HepG2 (cell line): ENCODE data around the gene VPS4A. TPM values are rescaled to one million over a fixed set of nuclear protein-coding genes. Genes with fewer than 3 reads are reported as not detected.
"Not testable (repeated sequence)": the region's sequence is repeated elsewhere in the genome, so short reads cannot be mapped to it uniquely, and the experiment has no call there.

Source experiments
- ATAC-seq: fragments of 200-7000 bp; cut with Tn5 transposase; 3 replicates; pipeline ENCODE4 v1.9.1; 2020; ENCODE audit warnings: mild to moderate bottlenecking, moderate library complexity
- BruUV-seq: library from RNA; stranded (reverse); fragments of 400-500 nt; replicated peaks from 2 replicates; lab custom pipeline; 2021; lab: Mats Ljungman, UMichigan
- CTCF ChIA-PET: fragments of 300-600 bp; formaldehyde crosslinking; extraction: SDS; loops from one replicate; lab custom pipeline; 2021; ENCODE audit warnings: low total read pairs, inconsistent platforms, low intra/inter-chr PET ratio; lab: Yijun Ruan, JAX
- POLR2A ChIA-PET: fragments of 350-600 bp; sonication (Branson Sonifier 250); formaldehyde crosslinking; loops from one replicate; lab custom pipeline; 2020; ENCODE audit warnings: antibody characterized with exemption, inconsistent platforms; lab: Yijun Ruan, JAX
- DNase-seq: peaks from one replicate; pipeline ENCODE4 v3.0.0-alpha.2; 2015; ENCODE audit warnings: low spot score
- FAIRE-seq: peaks from 3 replicates; lab custom pipeline; 2011; peaks lifted over from hg19 to GRCh38; lab: Jason Lieb, UNC
- H2AFZ ChIP-seq: one replicate; pipeline ENCODE4 v1.6.1; 2011; ENCODE audit warnings: low read length, inconsistent platforms
- H3K27ac ChIP-seq: fragments of 300-600 bp; 3 replicates; pipeline ENCODE4 v1.8.0; 2011; ENCODE audit warnings: mixed run types, mild to moderate bottlenecking, mixed read lengths, low read length, inconsistent platforms; ENCODE audit not compliant: insufficient read depth; ENCODE audit errors: extremely low read length
- H3K27me3 ChIP-seq, 2 experiments: fragments of 200-600 bp in 1 of 2; 2 replicates in 1 of 2; 3 replicates in 1 of 2; pipeline versions ENCODE4 v1.6.0 to v1.8.0; 2011; ENCODE audit warnings: low read length in 2 of 2, mild to moderate bottlenecking in 2 of 2, moderate library complexity in 2 of 2, inconsistent platforms in 1 of 2; ENCODE audit not compliant: insufficient read depth in 2 of 2, control insufficient read depth in 1 of 2
- H3K36me3 ChIP-seq, 2 experiments: fragments of 200-600 bp in 1 of 2; replicated peaks in 1 of 2; 2 replicates in 1 of 2; 3 replicates in 1 of 2; pipeline versions ENCODE4 v1.5.1 to v1.8.0; 2011; ENCODE audit warnings: low read length in 2 of 2, inconsistent platforms in 1 of 2; ENCODE audit not compliant: insufficient read depth in 2 of 2, control insufficient read depth in 1 of 2
- H3K4me1 ChIP-seq: 2 replicates; pipeline ENCODE4 v1.5.1; 2012; ENCODE audit warnings: low read length, inconsistent platforms; ENCODE audit not compliant: insufficient read depth
- H3K4me2 ChIP-seq: 2 replicates; pipeline ENCODE4 v1.6.0; 2011; ENCODE audit warnings: low read depth, low read length, inconsistent platforms
- H3K4me3 ChIP-seq, 3 experiments: fragments of 200-600 bp in 1 of 3; sonication (generic), shearing (Covaris generic) in 1 of 3; replicated peaks in 1 of 3; 2 replicates each; pipeline ENCODE4 v1.5.1; 2011 to 2016; ENCODE audit warnings: low read length in 3 of 3, inconsistent platforms in 2 of 3, low read depth in 2 of 3, mild to moderate bottlenecking in 2 of 3, control low read depth in 1 of 3, mixed read lengths in 1 of 3; ENCODE audit not compliant: insufficient read depth in 1 of 3
- H3K79me2 ChIP-seq: one replicate; pipeline ENCODE4 v1.6.1; 2011; ENCODE audit warnings: low read length, inconsistent platforms; ENCODE audit not compliant: insufficient read depth
- H3K9ac ChIP-seq: 2 replicates; pipeline ENCODE4 v1.6.0; 2011; ENCODE audit warnings: mild to moderate bottlenecking, low read depth, low read length, inconsistent platforms; ENCODE audit not compliant: insufficient read depth
- H3K9me3 ChIP-seq: 2 replicates; pipeline ENCODE4 v1.5.1; 2012; ENCODE audit warnings: mild to moderate bottlenecking, low read length
- H4K20me1 ChIP-seq: 2 replicates; pipeline ENCODE4 v1.6.0; 2011; ENCODE audit warnings: inconsistent platforms, mild to moderate bottlenecking, low read length, moderate library complexity; ENCODE audit not compliant: insufficient read depth
- ARID2 ChIP-seq: sonication (generic); formaldehyde crosslinking; IDR thresholded peaks from 2 replicates; pipeline ENCODE4 v1.8.1; 2022; ENCODE audit warnings: mild to moderate bottlenecking, missing genetic modification reagents, borderline replicate concordance
- FLYWCH1 ChIP-seq: sonication (generic); formaldehyde crosslinking; IDR thresholded peaks from 2 replicates; pipeline ENCODE4 v1.8.1; 2023; ENCODE audit warnings: mild to moderate bottlenecking, missing genetic modification reagents
- RXRA ChIP-seq: sonication (generic); formaldehyde crosslinking; IDR thresholded peaks from 2 replicates; pipeline ENCODE4 v1.5.1; 2020; ENCODE audit warnings: missing genetic modification reagents
- ZFX ChIP-seq: sonication (generic); formaldehyde crosslinking; IDR thresholded peaks from 2 replicates; pipeline ENCODE4 v1.4.0; 2020; ENCODE audit warnings: mild to moderate bottlenecking, low read depth, missing genetic modification reagents, moderate library complexity
- ZNF180 ChIP-seq: sonication (generic); formaldehyde crosslinking; IDR thresholded peaks from 2 replicates; pipeline ENCODE4 v1.4.0; 2020; ENCODE audit warnings: low read depth, missing genetic modification reagents, borderline replicate concordance
- ZNF317 ChIP-seq: sonication (generic); formaldehyde crosslinking; IDR thresholded peaks from 2 replicates; pipeline ENCODE4 v1.5.0; 2020; ENCODE audit warnings: mild to moderate bottlenecking, missing genetic modification reagents
- ZNF629 ChIP-seq: sonication (generic); formaldehyde crosslinking; conservative IDR thresholded peaks from 2 replicates; pipeline ENCODE4 v1.5.0; 2020; ENCODE audit warnings: missing genetic modification reagents
- WGBS: methylation state at CpG from one replicate; pipeline ENCODE4 v1.1.6; 2017; ENCODE audit warnings: low lambda C conversion rate; 5-methylcytosine and 5-hydroxymethylcytosine counted together
- in situ Hi-C: cut with HindIII; loops from 2 replicates; pipeline ENCODE4 v1.10.0; 2017; ENCODE audit warnings: low pct_unique_long_range_greater_than_20kb; ENCODE audit not compliant: extremely low pct_ligation_motif_present
- intact Hi-C: fragments of 100-400 bp; cut with micrococcal nuclease; formaldehyde crosslinking; loops from one replicate; pipeline ENCODE4 v1.10.0; 2022; ENCODE audit not compliant: unreplicated experiment
- polyA plus RNA-seq, 8 experiments: library from polyadenylated mRNA; depleted of rRNA in 3 of 8; stranded (reverse) in 7 of 8; unstranded in 1 of 8; fragments of >200 nt; fragmentation: Illumina TruSeq in 4 of 8; extraction: Trizol in 4 of 8; gene quantifications; 2 replicates each; pipeline versions ENCODE4 v1.2.1 to v1.2.3, GENCODE V29; 2011 to 2016; ENCODE audit warnings: low read depth in 4 of 8, missing spikeins in 1 of 8, mixed read lengths in 1 of 8; ENCODE audit not compliant: insufficient read depth in 1 of 8
- total RNA-seq, 5 experiments: library from RNA; depleted of rRNA; stranded (reverse); fragments of >200 nt; fragmentation: Illumina TruSeq; extraction: Trizol; gene quantifications; 2 replicates each; pipeline ENCODE4 v1.2.3, GENCODE V29; 2016; ENCODE audit warnings: low read depth in 1 of 5
- TF ChIP-seq, protein P1 (sequence below): sonication (generic); formaldehyde crosslinking; IDR thresholded peaks from 2 replicates; pipeline ENCODE4 v1.4.0; 2020; ENCODE audit warnings: missing genetic modification reagents

Gene VPS4A
- total and polyA plus RNA-seq, 2 of the 13 experiments (the other 11 are each of a cell fraction or from before 2014, with no cell fraction given): 13.2 to 27.9 TPM

DNA sequence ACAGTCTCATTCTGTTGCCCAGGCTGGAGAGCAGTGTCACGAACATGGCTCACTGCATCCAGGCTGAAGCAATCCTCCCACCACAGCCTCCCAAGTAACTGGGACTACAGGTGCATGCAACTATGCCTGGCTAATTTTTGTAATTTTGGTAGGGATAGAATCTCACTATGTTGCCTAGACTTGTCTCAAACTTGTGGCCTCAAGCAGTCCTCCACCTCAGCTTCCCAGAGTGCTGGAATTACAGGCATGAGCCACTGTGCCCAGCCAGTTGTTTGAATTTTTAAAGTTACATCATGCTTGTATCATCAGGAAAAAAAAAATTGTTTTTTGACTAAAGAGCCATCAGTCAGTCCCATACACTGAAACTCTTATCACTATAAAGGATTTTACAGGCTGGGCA, 17.1 kb upstream of the VPS4A start:
- Histone ChIP-seq H3K4me3 (no peak overlapping the region), H3K4me1 (peaks cover 18% of the 10 kb centered on the region), H3K9me3 (no peaks in the 10 kb centered on the region), H2AFZ (no peak overlapping the region), H3K27me3 (no peaks in the 10 kb centered on the region), H3K9ac (no peak overlapping the region), H4K20me1 (no peaks in the 10 kb centered on the region), H3K4me2 (no peak overlapping the region), H3K27ac (no peak overlapping the region), H3K36me3 (peaks cover 0 to 1% of the 10 kb centered on the region in 2 experiments; a peak in 2 of 5 replicates), H3K79me2 (no peaks in the 10 kb centered on the region)
- BruUV-seq: no TSS peak
- 95% methylated on average over 1 of the region's 1 CpG for WGBS
- intact Hi-C loops (no loop called here), in situ Hi-C loops (no loop called here)
- FAIRE-seq (no peak), DNase-seq (no peak), ATAC-seq (no peak)
- TF ChIP-seq ARID2 (no peak), FLYWCH1 (no peak), ZFX (CRISPR knock-in tag) (no peak), RXRA (no peak), ZNF629 (CRISPR knock-in tag) (no peak), ZNF317 (CRISPR knock-in tag) (no peak), ZNF180 (CRISPR knock-in tag) (no peak)
- TF ChIP-seq, protein P1, sequence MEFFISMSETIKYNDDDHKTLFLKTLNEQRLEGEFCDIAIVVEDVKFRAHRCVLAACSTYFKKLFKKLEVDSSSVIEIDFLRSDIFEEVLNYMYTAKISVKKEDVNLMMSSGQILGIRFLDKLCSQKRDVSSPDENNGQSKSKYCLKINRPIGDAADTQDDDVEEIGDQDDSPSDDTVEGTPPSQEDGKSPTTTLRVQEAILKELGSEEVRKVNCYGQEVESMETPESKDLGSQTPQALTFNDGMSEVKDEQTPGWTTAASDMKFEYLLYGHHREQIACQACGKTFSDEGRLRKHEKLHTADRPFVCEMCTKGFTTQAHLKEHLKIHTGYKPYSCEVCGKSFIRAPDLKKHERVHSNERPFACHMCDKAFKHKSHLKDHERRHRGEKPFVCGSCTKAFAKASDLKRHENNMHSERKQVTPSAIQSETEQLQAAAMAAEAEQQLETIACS: no peak
- CTCF ChIA-PET: no interaction called here
- POLR2A ChIA-PET: no interaction called here

- in situ Hi-C loops, DNase-seq, ATAC-seq, FAIRE-seq, H3K4me2 ChIP-seq, H3K27ac ChIP-seq, H3K4me3 ChIP-seq, H3K9me3 ChIP-seq, H3K9ac ChIP-seq, CTCF ChIA-PET, H4K20me1 ChIP-seq, H3K27me3 ChIP-seq, POLR2A ChIA-PET, intact Hi-C loops, H3K79me2 ChIP-seq, BruUV-seq, H2AFZ ChIP-seq: not testable (repeated sequence)
- Histone ChIP-seq H3K4me1 (peaks cover 21% of the 10 kb centered on the region), H3K36me3 (peaks cover 11 to 22% of the 10 kb centered on the region in 2 experiments)
- 98% methylated on average over 7 of the region's 7 CpGs for WGBS
Measured at GRCh38 chr16:69296771-69297170, 14.4 kb upstream of the VPS4A start.
